GM20000 (cell line): ENCODE data around the gene EIF3L.
"Not testable (repeated sequence)": the region's sequence is repeated elsewhere in the genome, so short reads cannot be mapped to it uniquely, and the experiment has no call there.

Source experiments
- DNase-seq: peaks from one replicate; pipeline ENCODE4 v3.0.0; 2012; ENCODE audit warnings: low spot score
- TF ChIP-seq, protein P1 (sequence below): IDR thresholded peaks from 2 replicates; pipeline ENCODE4 v1.5.1; 2012; ENCODE audit warnings: mild to moderate bottlenecking, control low read depth; ENCODE audit errors: extremely low read depth, missing control alignments

EIF3L gene

GRCh38 chr22:37849089-37849751, at the start of gene EIF3L:
Gene EIF3L (plus strand): TSS chr22:37849419. CDS start chr22:37849450, 31 bp downstream.
- DNase-seq, result peak; percentile 93
- TF ChIP-seq, protein P1, sequence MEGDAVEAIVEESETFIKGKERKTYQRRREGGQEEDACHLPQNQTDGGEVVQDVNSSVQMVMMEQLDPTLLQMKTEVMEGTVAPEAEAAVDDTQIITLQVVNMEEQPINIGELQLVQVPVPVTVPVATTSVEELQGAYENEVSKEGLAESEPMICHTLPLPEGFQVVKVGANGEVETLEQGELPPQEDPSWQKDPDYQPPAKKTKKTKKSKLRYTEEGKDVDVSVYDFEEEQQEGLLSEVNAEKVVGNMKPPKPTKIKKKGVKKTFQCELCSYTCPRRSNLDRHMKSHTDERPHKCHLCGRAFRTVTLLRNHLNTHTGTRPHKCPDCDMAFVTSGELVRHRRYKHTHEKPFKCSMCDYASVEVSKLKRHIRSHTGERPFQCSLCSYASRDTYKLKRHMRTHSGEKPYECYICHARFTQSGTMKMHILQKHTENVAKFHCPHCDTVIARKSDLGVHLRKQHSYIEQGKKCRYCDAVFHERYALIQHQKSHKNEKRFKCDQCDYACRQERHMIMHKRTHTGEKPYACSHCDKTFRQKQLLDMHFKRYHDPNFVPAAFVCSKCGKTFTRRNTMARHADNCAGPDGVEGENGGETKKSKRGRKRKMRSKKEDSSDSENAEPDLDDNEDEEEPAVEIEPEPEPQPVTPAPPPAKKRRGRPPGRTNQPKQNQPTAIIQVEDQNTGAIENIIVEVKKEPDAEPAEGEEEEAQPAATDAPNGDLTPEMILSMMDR, result no peak

- not testable (repeated sequence) for DNase-seq
Observed at GRCh38 chr22:37799979-37800378, 49.2 kb upstream of the EIF3L start.

GRCh38 chr22:37801946-37802309, 47.3 kb upstream of the EIF3L start:
- DNase-seq, result no peak
- TF ChIP-seq, protein P1, result no peak

- TF ChIP-seq, protein P1, result no peak
- peak; percentile 62 for DNase-seq
Observed at GRCh38 chr22:37802310-37803194, 46.7 kb upstream of the EIF3L start.

DNA sequence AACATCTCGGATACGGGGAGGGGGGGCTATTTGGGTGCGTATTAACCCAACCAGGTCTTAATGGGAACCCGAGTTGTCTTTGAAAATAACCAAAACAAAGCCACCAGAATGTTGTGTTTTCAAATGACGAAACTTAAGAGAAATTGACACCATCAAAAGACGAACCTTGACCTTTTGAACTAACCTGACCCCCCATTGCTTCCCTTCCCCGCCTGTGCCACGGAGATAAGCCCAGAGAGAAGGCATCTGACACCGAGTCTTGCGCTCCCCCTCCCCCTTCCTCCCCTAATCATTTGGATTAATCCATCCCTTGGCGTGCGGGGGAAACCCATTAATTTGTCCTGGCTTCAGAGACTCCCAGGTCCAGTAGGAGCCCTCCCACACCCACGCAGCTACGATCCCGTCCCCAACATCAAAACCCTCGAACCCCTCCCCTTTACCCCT, 46.0 kb upstream of the EIF3L start:
- TF ChIP-seq, protein P1, result no peak
- no peak for DNase-seq

DNA sequence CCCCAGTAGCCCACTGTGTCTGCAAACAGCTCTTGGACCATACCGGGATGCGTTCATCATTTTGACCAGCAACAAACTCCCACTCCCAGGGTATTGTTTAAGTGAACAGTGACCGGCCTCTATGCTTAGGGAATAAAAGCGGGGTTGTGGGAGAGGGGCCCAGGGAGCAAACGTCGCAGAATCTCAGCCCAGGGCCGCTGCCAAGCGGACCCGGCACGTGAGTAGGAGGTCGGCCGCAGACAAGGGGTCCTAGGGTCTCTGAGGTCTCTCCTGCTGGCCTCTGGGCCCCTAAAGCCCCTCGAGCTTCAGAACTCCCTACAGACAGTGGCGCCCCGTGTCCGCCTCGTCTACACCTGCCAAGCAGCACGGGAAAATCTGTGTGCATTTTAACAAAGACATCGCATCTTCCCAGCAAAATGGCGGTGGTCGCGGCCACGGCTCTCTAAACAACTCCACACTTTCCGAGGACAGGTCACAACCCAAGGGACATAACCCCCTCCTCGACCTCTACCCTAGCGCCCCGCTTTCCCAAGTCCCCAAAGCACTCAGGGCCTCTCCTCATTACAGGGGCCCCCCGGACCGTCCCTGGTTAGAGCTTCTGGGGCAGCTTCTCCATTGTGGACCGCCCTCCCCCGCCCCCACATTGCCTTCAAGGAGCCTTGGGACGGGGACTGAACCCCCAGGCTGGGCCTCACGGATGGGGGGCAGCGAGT, 45.4 kb upstream of the EIF3L start:
- TF ChIP-seq, protein P1, result no peak
- no peak for DNase-seq

DNA sequence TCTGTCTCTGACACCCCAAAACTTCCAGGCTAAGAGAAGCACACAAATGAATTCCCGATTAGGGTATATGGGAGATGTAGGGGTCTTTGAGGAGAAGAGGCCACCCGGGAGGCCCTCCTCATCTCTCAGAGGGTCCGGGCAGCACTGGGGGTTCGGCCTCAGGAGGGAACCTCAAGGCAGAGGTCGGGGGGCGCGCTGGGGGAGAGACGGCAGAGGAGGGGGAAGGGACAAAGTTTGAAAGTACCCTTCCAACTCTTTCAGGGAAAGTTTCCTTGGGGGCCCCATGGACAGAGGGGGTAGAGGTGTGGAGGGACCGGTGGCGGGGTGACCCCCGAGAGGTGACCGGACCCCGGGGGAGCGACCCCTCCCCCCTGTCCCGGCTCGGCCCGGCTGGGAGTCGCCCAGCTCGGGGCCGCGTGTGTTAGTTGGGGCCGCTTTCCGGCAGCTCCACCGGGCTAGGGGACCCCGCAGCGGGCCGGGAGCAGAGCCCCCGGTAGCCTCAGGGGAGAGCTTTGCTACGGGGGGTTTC, 44.8 kb upstream of the EIF3L start:
- TF ChIP-seq, protein P1, result no peak
- DNase-seq, result no peak
